Measurements from ENCODE around the gene DNAJB5. TPM values are rescaled to one million over a fixed set of nuclear protein-coding genes. Genes with fewer than 3 reads are reported as not detected.

DNAJB5 gene
- total RNA-seq, 5 donors from 2014 or later (not counting 1 experiment from before 2014, with no cell fraction given) = 1.3 to 2.4 (median 1.7) TPM

GRCh38 chr9:34992376-34992951 is 2.9 kb downstream of the DNAJB5 start:
- no peak overlapping the region for H3K4me3 Mint-ChIP-seq
- H3K36me3 Mint-ChIP-seq = peaks cover 10% of the 10 kb centered on the region
- CTCF ChIA-PET = no interaction called here
- no peaks in the 10 kb centered on the region for H3K9me3 ChIP-seq
- peaks cover 0 to 9% of the 10 kb centered on the region in 2 donors for H3K36me3 ChIP-seq (ENCODE audit: control insufficient read depth in 2 of 2, extremely low read depth in 1 of 2, insufficient read depth in 1 of 2, low read length in 1 of 2)
- WGBS (ENCODE audit: insufficient coverage) = 65% methylated on average over 16 of the region's 16 CpGs
- no peak overlapping the region for H3K27ac ChIP-seq (ENCODE audit: low read length)
- peaks cover 0 to 7% of the 10 kb centered on the region in 2 experiments for H3K27me3 ChIP-seq (replicated peaks in 1 of 2; ENCODE audit: control insufficient read depth in 2 of 2, extremely low read depth in 1 of 2, insufficient read depth in 2 of 2, low read length in 1 of 2)
- peak in 2 of 35 experiments; percentile 10 to 27 for DNase-seq
- no peak overlapping the region for H3K4me3 ChIP-seq (ENCODE audit: control insufficient read depth in 1 of 2, extremely low read depth in 1 of 2, low read length in 1 of 2)
- no peaks in the 10 kb centered on the region for H3K9me3 Mint-ChIP-seq
- no peaks in the 10 kb centered on the region for H3K27me3 Mint-ChIP-seq
- POLR2A ChIA-PET = no interaction called here
- no peak for ATAC-seq (replicated peaks in 1 of 4)
- H3K4me1 Mint-ChIP-seq = peaks cover 26 to 33% (median 31%) of the 10 kb centered on the region in 3 donors
- peaks cover 5 to 23% of the 10 kb centered on the region in 2 experiments for H3K4me1 ChIP-seq (ENCODE audit: control insufficient read depth in 1 of 2, extremely low read depth in 1 of 2, insufficient read depth in 2 of 2, low read length in 2 of 2)
- H3K27ac Mint-ChIP-seq = no peak overlapping the region

DNA sequence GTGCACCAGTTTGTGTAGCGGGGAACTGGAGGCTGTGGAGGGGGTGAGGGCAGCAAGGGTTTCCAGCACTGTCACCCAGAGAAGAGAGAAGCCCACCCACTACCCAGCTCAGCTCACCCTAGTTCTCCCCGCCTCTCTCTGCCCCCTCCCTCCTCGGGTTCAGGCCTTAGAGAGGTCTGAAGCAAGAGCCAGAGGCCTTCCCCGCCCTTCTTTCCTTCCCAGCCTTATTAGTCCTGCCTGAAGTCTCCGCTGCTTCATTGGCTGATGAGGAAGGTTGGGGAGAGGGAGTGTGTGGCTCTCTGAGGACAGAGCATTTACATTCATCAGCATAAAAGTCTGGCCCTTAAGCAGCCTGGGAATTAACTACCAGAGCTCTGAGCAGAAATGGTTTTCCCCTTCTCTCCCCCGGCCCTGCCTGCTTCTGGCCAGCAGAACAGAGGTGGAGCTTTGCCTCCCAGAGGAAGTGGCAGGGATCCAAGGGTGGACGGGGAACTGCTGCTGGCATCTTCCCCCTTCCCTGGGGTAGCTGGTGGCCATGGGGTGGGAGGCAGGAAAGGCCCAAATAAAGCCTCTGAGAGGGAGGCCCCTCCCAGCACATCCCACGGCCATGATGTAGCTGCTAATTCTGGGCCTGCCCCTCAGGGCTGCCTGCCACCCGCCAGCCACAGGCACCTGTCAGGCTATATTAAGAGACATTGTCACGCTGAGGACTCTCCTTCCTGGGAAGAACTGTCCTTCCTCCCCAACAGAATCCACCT is 4.1 kb downstream of the DNAJB5 start:
- Histone ChIP-seq H3K9me3 (no peaks in the 10 kb centered on the region), H3K27ac (ENCODE audit: low read length) (no peak overlapping the region), H3K4me1 (ENCODE audit: control insufficient read depth in 1 of 2, extremely low read depth in 1 of 2, insufficient read depth in 2 of 2, low read length in 2 of 2) (peaks cover 2 to 12% of the 10 kb centered on the region in 2 experiments), H3K36me3 (ENCODE audit: control insufficient read depth in 2 of 2, extremely low read depth in 1 of 2, insufficient read depth in 1 of 2, low read length in 1 of 2) (peaks cover 0 to 9% of the 10 kb centered on the region in 2 donors), H3K4me3 (ENCODE audit: control insufficient read depth in 1 of 2, extremely low read depth in 1 of 2, low read length in 1 of 2) (no peak overlapping the region), H3K27me3 (replicated peaks in 1 of 2; ENCODE audit: control insufficient read depth in 2 of 2, extremely low read depth in 1 of 2, insufficient read depth in 2 of 2, low read length in 1 of 2) (peaks cover 0 to 7% of the 10 kb centered on the region in 2 experiments)
- H3K27me3 Mint-ChIP-seq = no peaks in the 10 kb centered on the region
- peaks cover 11% of the 10 kb centered on the region for H3K36me3 Mint-ChIP-seq
- H3K9me3 Mint-ChIP-seq = no peaks in the 10 kb centered on the region
- no peak overlapping the region for H3K4me3 Mint-ChIP-seq
- H3K4me1 Mint-ChIP-seq = peaks cover 14 to 25% (median 24%) of the 10 kb centered on the region in 3 donors
- CTCF ChIA-PET = interaction anchor here in 1 of 2 donors (1.3 kb wide), 1 partner anchor 9 kb away, joined by 4 read pairs; no protein-coding TSS in a partner anchor
- DNase-seq (no peak), ATAC-seq (replicated peaks in 1 of 4) (no peak)
- no peak overlapping the region for H3K27ac Mint-ChIP-seq
- 67% methylated on average over 1 of the region's 10 CpGs for WGBS (ENCODE audit: insufficient coverage)
- POLR2A ChIA-PET = no interaction called here

GRCh38 chr9:34994260-34994899 is 4.8 kb downstream of the DNAJB5 start:
- peaks cover 0 to 7% of the 10 kb centered on the region in 2 experiments for H3K27me3 ChIP-seq (replicated peaks in 1 of 2; ENCODE audit: control insufficient read depth in 2 of 2, extremely low read depth in 1 of 2, insufficient read depth in 2 of 2, low read length in 1 of 2)
- no peaks in the 10 kb centered on the region for H3K9me3 Mint-ChIP-seq
- ATAC-seq (replicated peaks in 1 of 4) (no peak), DNase-seq (peak in 1 of 35 experiments; percentile 13)
- no peak overlapping the region for H3K4me3 ChIP-seq (ENCODE audit: control insufficient read depth in 1 of 2, extremely low read depth in 1 of 2, low read length in 1 of 2)
- peaks cover 0 to 8% of the 10 kb centered on the region in 2 experiments for H3K4me1 ChIP-seq (ENCODE audit: control insufficient read depth in 1 of 2, extremely low read depth in 1 of 2, insufficient read depth in 2 of 2, low read length in 2 of 2)
- H3K9me3 ChIP-seq = no peaks in the 10 kb centered on the region
- H3K36me3 ChIP-seq (ENCODE audit: control insufficient read depth in 2 of 2, extremely low read depth in 1 of 2, insufficient read depth in 1 of 2, low read length in 1 of 2) = peaks cover 0 to 9% of the 10 kb centered on the region in 2 donors
- ChIA-PET CTCF (interaction anchor here (1.2 to 1.3 kb wide), 2 partner anchors 9 to 95 kb away, joined by 4 read pairs; no protein-coding TSS in a partner anchor), POLR2A (no interaction called here)
- WGBS (ENCODE audit: insufficient coverage) = 60% methylated on average over 1 of the region's 4 CpGs
- H3K4me1 Mint-ChIP-seq = peaks cover 11 to 18% (median 18%) of the 10 kb centered on the region in 3 donors
- peaks cover 11% of the 10 kb centered on the region for H3K36me3 Mint-ChIP-seq
- H3K4me3 Mint-ChIP-seq = no peak overlapping the region
- H3K27ac ChIP-seq (ENCODE audit: low read length) = no peak overlapping the region
- H3K27me3 Mint-ChIP-seq = no peaks in the 10 kb centered on the region
- H3K27ac Mint-ChIP-seq = no peak overlapping the region

GRCh38 chr9:34994900-34995669 is 5.5 kb downstream of the DNAJB5 start:
- H3K4me1 Mint-ChIP-seq = peaks cover 11 to 16% (median 16%) of the 10 kb centered on the region in 3 donors
- no peak overlapping the region for H3K27ac ChIP-seq (ENCODE audit: low read length)
- no peak overlapping the region for H3K27ac Mint-ChIP-seq
- CTCF ChIA-PET = interaction anchor here (0.6 to 1.3 kb wide), 3 partner anchors 10 to 95 kb away, joined by 3 to 4 read pairs (median 4); no protein-coding TSS in a partner anchor
- peaks cover 0 to 6% of the 10 kb centered on the region in 2 experiments for H3K27me3 ChIP-seq (replicated peaks in 1 of 2; ENCODE audit: control insufficient read depth in 2 of 2, extremely low read depth in 1 of 2, insufficient read depth in 2 of 2, low read length in 1 of 2)
- POLR2A ChIA-PET = no interaction called here
- ATAC-seq (replicated peaks in 1 of 4) (no peak), DNase-seq (no peak)
- no peaks in the 10 kb centered on the region for H3K9me3 ChIP-seq
- WGBS (ENCODE audit: insufficient coverage) = 83% methylated on average over 2 of the region's 7 CpGs
- H3K4me3 ChIP-seq (ENCODE audit: control insufficient read depth in 1 of 2, extremely low read depth in 1 of 2, low read length in 1 of 2) = no peak overlapping the region
- H3K4me3 Mint-ChIP-seq = no peak overlapping the region
- peaks cover 0 to 9% of the 10 kb centered on the region in 2 donors for H3K36me3 ChIP-seq (ENCODE audit: control insufficient read depth in 2 of 2, extremely low read depth in 1 of 2, insufficient read depth in 1 of 2, low read length in 1 of 2)
- H3K4me1 ChIP-seq (ENCODE audit: control insufficient read depth in 1 of 2, extremely low read depth in 1 of 2, insufficient read depth in 2 of 2, low read length in 2 of 2) = peaks cover 0 to 6% of the 10 kb centered on the region in 2 experiments
- no peaks in the 10 kb centered on the region for H3K27me3 Mint-ChIP-seq
- H3K9me3 Mint-ChIP-seq = no peaks in the 10 kb centered on the region
- peaks cover 11% of the 10 kb centered on the region for H3K36me3 Mint-ChIP-seq

- H3K4me3 Mint-ChIP-seq = no peak overlapping the region
Observed at GRCh38 chr9:34995670-34996060, 6.1 kb downstream of the DNAJB5 start.

More at GRCh38 chr9:34995670-34996060, 6.1 kb downstream of the DNAJB5 start:
- ChIA-PET POLR2A (no interaction called here), CTCF (interaction anchor here in 1 of 2 donors (1.2 kb wide), 1 partner anchor 96 kb away, joined by 4 read pairs; no protein-coding TSS in a partner anchor)
- no peaks in the 10 kb centered on the region for H3K27me3 Mint-ChIP-seq
- Histone ChIP-seq H3K27ac (ENCODE audit: low read length) (no peak overlapping the region), H3K36me3 (ENCODE audit: control insufficient read depth in 2 of 2, extremely low read depth in 1 of 2, insufficient read depth in 1 of 2, low read length in 1 of 2) (peaks cover 0 to 9% of the 10 kb centered on the region in 2 donors), H3K9me3 (no peaks in the 10 kb centered on the region), H3K4me3 (ENCODE audit: control insufficient read depth in 1 of 2, extremely low read depth in 1 of 2, low read length in 1 of 2) (no peak overlapping the region), H3K4me1 (ENCODE audit: control insufficient read depth in 1 of 2, extremely low read depth in 1 of 2, insufficient read depth in 2 of 2, low read length in 2 of 2) (peaks cover 0 to under 1% of the 10 kb centered on the region in 2 experiments), H3K27me3 (replicated peaks in 1 of 2; ENCODE audit: control insufficient read depth in 2 of 2, extremely low read depth in 1 of 2, insufficient read depth in 2 of 2, low read length in 1 of 2) (peaks cover 0 to under 1% of the 10 kb centered on the region in 2 experiments)
- H3K36me3 Mint-ChIP-seq = peaks cover 11% of the 10 kb centered on the region
- H3K9me3 Mint-ChIP-seq = no peaks in the 10 kb centered on the region
- WGBS (ENCODE audit: insufficient coverage) = 57% methylated on average over 3 of the region's 3 CpGs
- ATAC-seq (replicated peaks in 1 of 4) (no peak), DNase-seq (no peak)
- no peak overlapping the region for H3K27ac Mint-ChIP-seq
- H3K4me1 Mint-ChIP-seq = peaks cover 6 to 13% (median 12%) of the 10 kb centered on the region in 3 donors
